Uterus (tissue), 2 donors: Measurements from ENCODE around the gene NCOA1.

Experiments used
- CTCF ChIP-seq, 4 experiments: fragments of 200-600 bp in 2 of 4; fragments of 450-650 bp in 2 of 4; sonication (generic) in 2 of 4; IDR thresholded peaks; one replicate each; pipeline ENCODE4 v1.5.1; 2016 to 2019; ENCODE audit warnings: antibody characterized with exemption in 4 of 4, mild to moderate bottlenecking in 2 of 4, moderate library complexity in 1 of 4
- POLR2A ChIP-seq, 2 donors: fragments of 450-650 bp; IDR thresholded peaks; one replicate each; pipeline ENCODE4 v1.6.1; 2016; ENCODE audit warnings: antibody characterized with exemption in 2 of 2, mild to moderate bottlenecking in 1 of 2, moderate library complexity in 1 of 2

- TF ChIP-seq CTCF (IDR thresholded peaks at IDR 0.05) = no peak
- no peak for TF ChIP-seq POLR2A (IDR thresholded peaks at IDR 0.05)
Observed at GRCh38 chr2:24453379-24454073, 37.5 kb upstream of the NCOA1 start.
